Tibial nerve (tissue), 4 donors: ENCODE data around the gene CCDC27. TPM values are rescaled to one million over a fixed set of nuclear protein-coding genes. Genes with fewer than 3 reads are reported as not detected.

Experiments
- DNase-seq, 2 donors: peaks; one replicate each; pipeline ENCODE4 v3.0.0-alpha.2; 2019; ENCODE audit warnings: low spot score in 2 of 2
- H3K27ac ChIP-seq, 4 donors: fragments of 200-600 bp; sonication (generic) in 3 of 4; one replicate each; pipeline ENCODE4 v1.5.1; 2017 to 2019; ENCODE audit warnings: mild to moderate bottlenecking in 1 of 4
- H3K27me3 ChIP-seq, 2 donors: fragments of 200-600 bp; sonication (generic) in 1 of 2; one replicate each; pipeline versions ENCODE4 v1.5.1 to v1.6.0; 2017 to 2019
- H3K36me3 ChIP-seq, 3 donors: fragments of 200-600 bp; sonication (generic); one replicate each; pipeline ENCODE4 v1.5.1; 2018 to 2019
- H3K4me1 ChIP-seq, 4 donors: fragments of 200-600 bp; sonication (generic) in 3 of 4; one replicate each; pipeline ENCODE4 v1.5.1; 2017 to 2019
- H3K4me3 ChIP-seq, 4 donors: fragments of 200-600 bp; sonication (generic) in 3 of 4; one replicate each; pipeline ENCODE4 v1.5.1; 2017 to 2019; ENCODE audit warnings: mild to moderate bottlenecking in 1 of 4, moderate library complexity in 1 of 4
- H3K9me3 ChIP-seq, 4 donors: fragments of 200-600 bp; sonication (generic) in 3 of 4; one replicate each; pipeline ENCODE4 v1.5.1; 2017 to 2019
- CTCF ChIP-seq, 5 experiments: fragments of 200-600 bp in 3 of 5; fragments of 450-650 bp in 2 of 5; sonication (generic) in 3 of 5; IDR thresholded peaks; one replicate each; pipeline ENCODE4 v1.5.1; 2016 to 2019; ENCODE audit warnings: antibody characterized with exemption in 5 of 5, mild to moderate bottlenecking in 3 of 5, moderate library complexity in 2 of 5
- EP300 ChIP-seq, 2 donors: sonication (generic); formaldehyde crosslinking; IDR thresholded peaks; one replicate each; pipeline ENCODE4 v1.6.1; 2017; ENCODE audit warnings: antibody characterized with exemption in 2 of 2, mild to moderate bottlenecking in 1 of 2
- POLR2A ChIP-seq, 2 donors: fragments of 450-650 bp; IDR thresholded peaks; one replicate each; pipeline ENCODE4 v1.6.1; 2017; ENCODE audit warnings: antibody characterized with exemption in 2 of 2, mild to moderate bottlenecking in 2 of 2, moderate library complexity in 2 of 2
- WGBS, 2 donors: methylation state at CpG; one replicate each; pipeline ENCODE4 v1.1.5; 2018; 5-methylcytosine and 5-hydroxymethylcytosine counted together
- total RNA-seq, 4 donors: library from RNA; depleted of rRNA; stranded (reverse); fragments of >200 nt; gene quantifications; one replicate each; pipeline ENCODE4 v1.1.0, GENCODE V29; 2016

Gene CCDC27
- total RNA-seq, 4 donors from 2014 or later: not detected

- peaks cover 4 to 69% (median 12%) of the 10 kb centered on the region in 3 donors for H3K36me3 ChIP-seq
- no peaks in the 10 kb centered on the region for H3K27me3 ChIP-seq
- no peak for DNase-seq
- no peak overlapping the region for H3K27ac ChIP-seq
- H3K9me3 ChIP-seq: no peaks in the 10 kb centered on the region
- WGBS, 2 donors: 86 to 90% methylated on average over 14 to 15 of the region's 16 CpGs
- no peak overlapping the region for H3K4me3 ChIP-seq
- peaks cover 0 to 39% (median 4%) of the 10 kb centered on the region in 4 donors for H3K4me1 ChIP-seq
- TF ChIP-seq EP300 (IDR thresholded peaks at IDR 0.05) (no peak), POLR2A (IDR thresholded peaks at IDR 0.05) (no peak), CTCF (IDR thresholded peaks at IDR 0.05) (no peak)
Observed at GRCh38 chr1:3788756-3789420, 36.6 kb downstream of the CCDC27 start.

- WGBS, 2 donors: 83 to 87% methylated on average over 26 to 33 of the region's 34 CpGs
- Histone ChIP-seq H3K4me3 (no peak overlapping the region), H3K36me3 (peaks cover 0 to 61% (median 12%) of the 10 kb centered on the region in 3 donors), H3K27me3 (no peaks in the 10 kb centered on the region), H3K9me3 (no peaks in the 10 kb centered on the region), H3K4me1 (peaks cover 0 to 46% (median 12%) of the 10 kb centered on the region in 4 donors), H3K27ac (no peak overlapping the region)
- no peak for DNase-seq
- no peak for TF ChIP-seq POLR2A (IDR thresholded peaks at IDR 0.05)
- TF ChIP-seq CTCF (IDR thresholded peaks at IDR 0.05): no peak
- TF ChIP-seq EP300 (IDR thresholded peaks at IDR 0.05): no peak
Observed at GRCh38 chr1:3789421-3790300, 37.4 kb downstream of the CCDC27 start.

- WGBS, 2 donors: 43 to 65% methylated on average over 8 to 12 of the region's 12 CpGs
- peaks cover 5 to 55% (median 20%) of the 10 kb centered on the region in 4 donors for H3K4me1 ChIP-seq
Observed at GRCh38 chr1:3790500-3790923, 38.3 kb downstream of the CCDC27 start.

GRCh38 chr1:3790952-3791351, 38.7 kb downstream of the CCDC27 start:
- peaks cover 0 to 49% (median 5%) of the 10 kb centered on the region in 3 donors for H3K36me3 ChIP-seq
- H3K4me3 ChIP-seq: no peak overlapping the region
- no peaks in the 10 kb centered on the region for H3K9me3 ChIP-seq
- H3K27me3 ChIP-seq: no peaks in the 10 kb centered on the region
- H3K4me1 ChIP-seq: peaks cover 5 to 58% (median 22%) of the 10 kb centered on the region in 4 donors
- no peak overlapping the region for H3K27ac ChIP-seq
- TF ChIP-seq CTCF (IDR thresholded peaks at IDR 0.05) (no peak), POLR2A (IDR thresholded peaks at IDR 0.05) (no peak), EP300 (IDR thresholded peaks at IDR 0.05) (no peak)
- 66 to 80% methylated on average over 6 to 18 of the region's 18 CpGs for WGBS, 2 donors
- no peak for DNase-seq

More at GRCh38 chr1:3790500-3790923, 38.3 kb downstream of the CCDC27 start:
- Histone ChIP-seq H3K4me3 (no peak overlapping the region), H3K27ac (no peak overlapping the region), H3K9me3 (no peaks in the 10 kb centered on the region), H3K27me3 (no peaks in the 10 kb centered on the region), H3K36me3 (peaks cover 0 to 53% (median 10%) of the 10 kb centered on the region in 3 donors)
- DNase-seq: no peak
- TF ChIP-seq POLR2A (IDR thresholded peaks at IDR 0.05) (no peak), EP300 (IDR thresholded peaks at IDR 0.05) (no peak), CTCF (IDR thresholded peaks at IDR 0.05) (no peak)
